Posterior vena cava (tissue), 2 donors: ENCODE measurements around the gene HERC2. TPM values are rescaled to one million over a fixed set of nuclear protein-coding genes. Genes with fewer than 3 reads are reported as not detected.

Source experiments
- total RNA-seq, 2 donors: library from RNA; stranded (reverse); fragmentation: NEBNext Ultra II Directional; extraction: Animal tissue kit (Norgen Biotek cat#: 25700); gene quantifications; one replicate each; pipeline ENCODE4 v1.2.1, GENCODE V29; 2021
- donor health status: DM: yes; HTN: yes; CAD: no.
- donor health status: DM: yes; HTN: yes; CAD: no.

HERC2 gene
- total RNA-seq, 2 donors from 2014 or later, result 58.6 to 61.5 TPM

Other genes with a start within 250 kb of the HERC2 start
- 1 to 10 TPM in 1 of 2 donors, under 1 TPM in 1; 0.38 to 1.4 TPM for gene OCA2, start 222.9 kb downstream of the HERC2 start, total RNA-seq
- gene GOLGA6L24, start 35.9 kb upstream of the HERC2 start, total RNA-seq, result not detected
- gene GOLGA8F, start 56.5 kb upstream of the HERC2 start, total RNA-seq, result not detected
- not detected for gene GOLGA8G, start 210.8 kb upstream of the HERC2 start, total RNA-seq
- not detected for gene GOLGA6L25, start 231.4 kb upstream of the HERC2 start, total RNA-seq